HG03378 (cell line): ENCODE measurements around the gene KRTAP5-3.
"Not testable (repeated sequence)": the region's sequence is repeated elsewhere in the genome, so short reads cannot be mapped to it uniquely, and the experiment has no call there.

Experiments used
- ATAC-seq: cut with Tn5 transposase; IDR thresholded peaks from one replicate; pipeline ENCODE4 v1.9.1; 2021; ENCODE audit warnings: mild to moderate bottlenecking, moderate library complexity; ENCODE audit not compliant: unreplicated experiment

KRTAP5-3 gene

GRCh38 chr11:1584661-1585370 is 23.4 kb downstream of the KRTAP5-3 start, which contains the start of gene KRTAP5-1:
KRTAP5-1 (minus strand) TSS chr11:1585283; CDS start chr11:1585249, 34 bp downstream.
- not testable (repeated sequence) for ATAC-seq

GRCh38 chr11:1582909-1583308 is 25.4 kb downstream of the KRTAP5-3 start:
- not testable (repeated sequence) for ATAC-seq

GRCh38 chr11:1581976-1582375 is 26.3 kb downstream of the KRTAP5-3 start:
- no peak for ATAC-seq

GRCh38 chr11:1576825-1577224 is 31.4 kb downstream of the KRTAP5-3 start:
- ATAC-seq, result no peak

- not testable (repeated sequence) for ATAC-seq
Measured at GRCh38 chr11:1575756-1576155, 32.5 kb downstream of the KRTAP5-3 start.

GRCh38 chr11:1574933-1575242 is 33.4 kb downstream of the KRTAP5-3 start:
- ATAC-seq, result no peak

- no peak for ATAC-seq
Measured at GRCh38 chr11:1574238-1574932, 33.9 kb downstream of the KRTAP5-3 start.

- ATAC-seq, result no peak
Measured at GRCh38 chr11:1573903-1574237, 34.4 kb downstream of the KRTAP5-3 start.

GRCh38 chr11:1573077-1573902 is 35.0 kb downstream of the KRTAP5-3 start:
- ATAC-seq, result no peak

- ATAC-seq, result no peak
Measured at GRCh38 chr11:1572197-1573076, 35.8 kb downstream of the KRTAP5-3 start, which contains the start of gene DUSP8. DUSP8 (minus strand) TSS chr11:1572271; CDS start chr11:1565826, 6,445 bp downstream.

- no peak for ATAC-seq
Measured at GRCh38 chr11:1571760-1572196, 36.5 kb downstream of the KRTAP5-3 start.

- no peak for ATAC-seq
Measured at GRCh38 chr11:1570896-1571759, 37.1 kb downstream of the KRTAP5-3 start.

GRCh38 chr11:1570531-1570895 is 37.8 kb downstream of the KRTAP5-3 start:
- no peak for ATAC-seq

GRCh38 chr11:1570001-1570453 is 38.2 kb downstream of the KRTAP5-3 start:
- no peak for ATAC-seq

GRCh38 chr11:1569251-1569780 is 38.9 kb downstream of the KRTAP5-3 start:
- ATAC-seq, result no peak

GRCh38 chr11:1568441-1568911 is 39.8 kb downstream of the KRTAP5-3 start:
- no peak for ATAC-seq

GRCh38 chr11:1567721-1568100 is 40.6 kb downstream of the KRTAP5-3 start:
- ATAC-seq, result no peak

- no peak for ATAC-seq
Measured at GRCh38 chr11:1567052-1567720, 41.1 kb downstream of the KRTAP5-3 start.
